SU-DHL-6 (cell line): ENCODE results near the gene CDKAL1.

Experiments used
- H2AFZ ChIP-seq: fragments of 200-600 bp; sonication (generic); 2 replicates; pipeline ENCODE4 v1.6.1; 2014; ENCODE audit warnings: low read depth, mild to moderate bottlenecking, moderate library complexity, mixed read lengths, antibody characterized with exemption, low read length; ENCODE audit not compliant: severe bottlenecking
- H3F3A ChIP-seq: fragments of 200-600 bp; shearing (Covaris generic); 2 replicates; pipeline ENCODE4 v1.6.0; 2016; ENCODE audit warnings: antibody characterized with exemption, mild to moderate bottlenecking; ENCODE audit not compliant: insufficient read depth
- H3K27ac ChIP-seq: fragments of 200-600 bp; sonication (generic); 2 replicates; pipeline ENCODE4 v1.5.1; 2016; ENCODE audit warnings: low read depth, mild to moderate bottlenecking, low read length, moderate library complexity, mixed read lengths
- H3K27me3 ChIP-seq: fragments of 200-600 bp; sonication (generic), shearing (Covaris generic); 2 replicates; pipeline ENCODE4 v1.6.0; 2014; ENCODE audit warnings: mild to moderate bottlenecking, low read length
- H3K36me3 ChIP-seq: fragments of 200-600 bp; sonication (generic); 2 replicates; pipeline ENCODE4 v1.6.1; 2014; ENCODE audit warnings: mild to moderate bottlenecking, low read length, mixed read lengths
- H3K4me2 ChIP-seq: fragments of 300-600, 200-600 bp; shearing (Covaris generic), sonication (generic); 2 replicates; pipeline ENCODE4 v1.6.0; 2014; ENCODE audit warnings: low read length, low read depth, mild to moderate bottlenecking; ENCODE audit not compliant: poor library complexity, severe bottlenecking
- H3K4me3 ChIP-seq: fragments of 200-600 bp; sonication (generic); 2 replicates; pipeline ENCODE4 v1.5.1; 2014; ENCODE audit warnings: antibody characterized with exemption, low read length, mild to moderate bottlenecking, mixed read lengths; ENCODE audit not compliant: insufficient read depth, poor library complexity, severe bottlenecking
- H3K79me2 ChIP-seq: fragments of 200-600 bp; sonication (generic); 2 replicates; pipeline ENCODE4 v1.6.1; 2014; ENCODE audit warnings: mild to moderate bottlenecking, low read length, moderate library complexity; ENCODE audit not compliant: insufficient read depth
- H3K9ac ChIP-seq: fragments of 200-600 bp; sonication (generic); 2 replicates; pipeline ENCODE4 v1.7.0; 2014; ENCODE audit warnings: mild to moderate bottlenecking, low read length
- H3K9me2 ChIP-seq: fragments of 200-600 bp; sonication (generic); replicated peaks from 2 replicates; pipeline ENCODE4 v1.6.1; 2014; ENCODE audit warnings: low read length; ENCODE audit not compliant: insufficient read depth
- H3K9me3 ChIP-seq: fragments of 200-600 bp; sonication (generic); 2 replicates; pipeline ENCODE4 v1.6.1; 2014; ENCODE audit warnings: low read length, mixed read lengths; ENCODE audit not compliant: insufficient read depth
- H4K20me1 ChIP-seq: fragments of 200-600 bp; sonication (generic); 2 replicates; pipeline ENCODE4 v1.6.1; 2014; ENCODE audit warnings: low read depth, mild to moderate bottlenecking, antibody characterized with exemption, low read length, moderate library complexity, mixed read lengths
- EZH2phosphoT487 ChIP-seq: fragments of 200-600 bp; sonication (generic), shearing (Covaris generic); conservative IDR thresholded peaks from 2 replicates; pipeline ENCODE4 v1.6.1; 2018; ENCODE audit warnings: mild to moderate bottlenecking, antibody characterized with exemption, low read length, moderate library complexity, mixed read lengths
- TF ChIP-seq, protein P1 (sequence below): fragments of 200-600 bp; sonication (generic); IDR thresholded peaks from one replicate; pipeline ENCODE4 v1.5.1; 2017; ENCODE audit warnings: antibody characterized with exemption, mild to moderate bottlenecking, low read length, moderate library complexity; ENCODE audit not compliant: insufficient read depth, poor library complexity, severe bottlenecking

Gene CDKAL1

DNA sequence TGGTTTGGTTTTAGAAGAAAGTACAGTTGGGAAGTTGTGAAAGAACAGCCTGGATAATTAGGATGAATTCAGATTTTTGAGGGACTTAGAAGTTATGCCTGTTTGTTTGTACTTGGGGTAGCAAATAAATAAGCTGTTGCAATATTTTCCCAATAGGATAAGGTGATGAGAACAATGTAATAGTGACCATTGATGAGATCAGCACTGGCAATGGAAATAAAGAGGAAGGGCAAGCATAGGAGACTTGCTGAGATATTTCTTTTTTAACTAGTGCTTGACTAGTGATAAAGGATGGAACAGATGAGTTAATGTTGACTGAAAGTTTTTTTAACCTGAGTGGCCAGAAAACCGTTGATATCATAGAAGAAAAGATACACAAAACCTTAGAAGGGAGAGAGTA, 498.8 kb downstream of the CDKAL1 start:
- TF ChIP-seq, protein P1, sequence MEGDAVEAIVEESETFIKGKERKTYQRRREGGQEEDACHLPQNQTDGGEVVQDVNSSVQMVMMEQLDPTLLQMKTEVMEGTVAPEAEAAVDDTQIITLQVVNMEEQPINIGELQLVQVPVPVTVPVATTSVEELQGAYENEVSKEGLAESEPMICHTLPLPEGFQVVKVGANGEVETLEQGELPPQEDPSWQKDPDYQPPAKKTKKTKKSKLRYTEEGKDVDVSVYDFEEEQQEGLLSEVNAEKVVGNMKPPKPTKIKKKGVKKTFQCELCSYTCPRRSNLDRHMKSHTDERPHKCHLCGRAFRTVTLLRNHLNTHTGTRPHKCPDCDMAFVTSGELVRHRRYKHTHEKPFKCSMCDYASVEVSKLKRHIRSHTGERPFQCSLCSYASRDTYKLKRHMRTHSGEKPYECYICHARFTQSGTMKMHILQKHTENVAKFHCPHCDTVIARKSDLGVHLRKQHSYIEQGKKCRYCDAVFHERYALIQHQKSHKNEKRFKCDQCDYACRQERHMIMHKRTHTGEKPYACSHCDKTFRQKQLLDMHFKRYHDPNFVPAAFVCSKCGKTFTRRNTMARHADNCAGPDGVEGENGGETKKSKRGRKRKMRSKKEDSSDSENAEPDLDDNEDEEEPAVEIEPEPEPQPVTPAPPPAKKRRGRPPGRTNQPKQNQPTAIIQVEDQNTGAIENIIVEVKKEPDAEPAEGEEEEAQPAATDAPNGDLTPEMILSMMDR: no peak
- TF ChIP-seq EZH2phosphoT487: no peak
- Histone ChIP-seq H4K20me1 (no peaks in the 10 kb centered on the region), H3K27ac (no peak overlapping the region), H3K79me2 (no peaks in the 10 kb centered on the region), H3K27me3 (no peaks in the 10 kb centered on the region), H3K4me3 (no peak overlapping the region), H3F3A (no peaks in the 10 kb centered on the region), H3K9me3 (no peaks in the 10 kb centered on the region), H3K9ac (no peak overlapping the region), H3K4me2 (no peak overlapping the region), H2AFZ (no peak overlapping the region), H3K9me2 (no peaks in the 10 kb centered on the region), H3K36me3 (no peaks in the 10 kb centered on the region)

DNA sequence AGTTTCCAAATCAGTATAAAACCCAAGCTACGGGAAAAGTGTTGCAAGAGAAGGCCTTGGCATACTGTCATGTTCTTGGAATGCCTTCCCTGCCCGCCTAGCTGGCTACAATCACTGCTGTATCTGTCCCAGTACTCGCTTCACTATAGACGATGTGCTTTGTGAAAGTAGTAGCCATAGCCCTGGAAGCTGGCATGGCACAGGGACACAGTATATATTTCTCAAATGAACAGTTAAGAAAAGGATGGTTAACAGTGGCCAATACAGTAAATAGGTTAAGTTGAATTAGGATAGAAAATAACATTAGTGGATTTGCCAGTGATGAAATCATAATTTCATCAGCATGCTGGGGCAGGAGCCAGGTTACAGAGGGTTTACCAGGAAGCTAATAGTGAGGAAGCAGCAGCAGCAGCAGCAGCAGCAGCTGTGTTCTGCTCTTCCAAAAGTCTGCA, 499.3 kb downstream of the CDKAL1 start:
- Histone ChIP-seq H3K9me3 (no peaks in the 10 kb centered on the region), H3K9ac (no peak overlapping the region), H2AFZ (no peak overlapping the region), H3K27ac (no peak overlapping the region), H3K79me2 (no peaks in the 10 kb centered on the region), H3F3A (no peaks in the 10 kb centered on the region), H3K4me2 (no peak overlapping the region), H3K36me3 (no peaks in the 10 kb centered on the region), H3K4me3 (no peak overlapping the region), H4K20me1 (no peaks in the 10 kb centered on the region), H3K27me3 (no peaks in the 10 kb centered on the region), H3K9me2 (no peaks in the 10 kb centered on the region)
- TF ChIP-seq, protein P1: no peak
- no peak for TF ChIP-seq EZH2phosphoT487

DNA sequence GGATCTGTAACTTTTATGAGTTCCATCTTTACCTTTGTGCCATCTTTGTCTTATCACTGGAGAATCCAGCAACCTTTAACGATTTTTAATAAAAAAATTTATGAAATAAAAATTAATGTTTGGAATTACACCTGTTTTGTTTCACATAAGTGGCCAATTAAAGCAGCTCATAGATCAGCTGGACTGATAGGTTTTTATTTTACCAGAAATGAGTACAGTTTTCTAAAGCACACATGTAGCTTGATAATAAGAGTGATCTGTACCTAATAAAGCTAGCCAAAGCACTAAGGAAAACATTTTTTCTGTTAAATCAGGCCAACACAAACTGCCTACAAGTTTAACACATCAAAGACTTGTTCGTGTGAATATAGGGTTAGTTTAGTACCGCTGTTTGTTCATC, 500.1 kb downstream of the CDKAL1 start:
- no peak for TF ChIP-seq EZH2phosphoT487
- TF ChIP-seq, protein P1: no peak
- Histone ChIP-seq H3K9me3 (no peaks in the 10 kb centered on the region), H3F3A (no peaks in the 10 kb centered on the region), H3K4me3 (no peak overlapping the region), H3K36me3 (no peaks in the 10 kb centered on the region), H3K27ac (no peak overlapping the region), H3K9ac (no peak overlapping the region), H4K20me1 (no peaks in the 10 kb centered on the region), H2AFZ (no peak overlapping the region), H3K79me2 (no peaks in the 10 kb centered on the region), H3K9me2 (no peaks in the 10 kb centered on the region), H3K27me3 (no peaks in the 10 kb centered on the region), H3K4me2 (no peak overlapping the region)
